Right lobe of liver (tissue), 4 donors: ENCODE measurements around the gene SLC25A26.

Experiments
- POLR2A ChIP-seq: fragments of 450-650 bp; IDR thresholded peaks from one replicate; pipeline ENCODE4 v1.6.1; 2017; ENCODE audit warnings: antibody characterized with exemption, mild to moderate bottlenecking
- TF ChIP-seq, protein P1 (sequence below), 4 donors: fragments of 200-600 bp in 3 of 4; fragments of 450-650 bp in 1 of 4; IDR thresholded peaks; one replicate each; pipeline versions ENCODE4 v1.5.1 to v1.8.0; 2016 to 2022; ENCODE audit warnings: antibody characterized with exemption in 4 of 4, mild to moderate bottlenecking in 2 of 4
- donor health status: DM: no; HTN: no; CAD: no.
- donor health status: DM: no; HTN: no; CAD: no.
- donor health status: DM: no; HTN: yes; CAD: no.

DNA sequence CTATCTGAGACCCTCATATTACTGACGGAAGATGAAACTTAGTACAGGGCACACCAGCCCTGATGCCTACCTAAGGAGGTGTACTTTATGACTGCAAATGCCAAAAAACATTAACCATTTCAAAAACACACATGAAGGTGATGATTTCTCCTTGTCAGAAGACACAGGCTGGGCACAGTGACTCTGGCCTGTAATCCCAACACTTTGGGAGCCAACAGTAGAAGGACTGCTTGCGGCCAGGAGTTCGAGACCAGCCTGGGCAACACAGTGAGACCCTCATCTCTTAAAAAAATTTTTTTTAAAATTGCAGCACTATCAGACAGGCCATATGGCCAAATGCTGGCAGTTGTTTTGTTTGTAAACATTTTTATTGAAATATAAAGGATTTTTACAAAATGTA is 206.6 kb downstream of the SLC25A26 start:
- TF ChIP-seq POLR2A, result no peak
- TF ChIP-seq, protein P1, sequence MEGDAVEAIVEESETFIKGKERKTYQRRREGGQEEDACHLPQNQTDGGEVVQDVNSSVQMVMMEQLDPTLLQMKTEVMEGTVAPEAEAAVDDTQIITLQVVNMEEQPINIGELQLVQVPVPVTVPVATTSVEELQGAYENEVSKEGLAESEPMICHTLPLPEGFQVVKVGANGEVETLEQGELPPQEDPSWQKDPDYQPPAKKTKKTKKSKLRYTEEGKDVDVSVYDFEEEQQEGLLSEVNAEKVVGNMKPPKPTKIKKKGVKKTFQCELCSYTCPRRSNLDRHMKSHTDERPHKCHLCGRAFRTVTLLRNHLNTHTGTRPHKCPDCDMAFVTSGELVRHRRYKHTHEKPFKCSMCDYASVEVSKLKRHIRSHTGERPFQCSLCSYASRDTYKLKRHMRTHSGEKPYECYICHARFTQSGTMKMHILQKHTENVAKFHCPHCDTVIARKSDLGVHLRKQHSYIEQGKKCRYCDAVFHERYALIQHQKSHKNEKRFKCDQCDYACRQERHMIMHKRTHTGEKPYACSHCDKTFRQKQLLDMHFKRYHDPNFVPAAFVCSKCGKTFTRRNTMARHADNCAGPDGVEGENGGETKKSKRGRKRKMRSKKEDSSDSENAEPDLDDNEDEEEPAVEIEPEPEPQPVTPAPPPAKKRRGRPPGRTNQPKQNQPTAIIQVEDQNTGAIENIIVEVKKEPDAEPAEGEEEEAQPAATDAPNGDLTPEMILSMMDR (IDR thresholded peaks at IDR 0.05), result no peak
